GM10847 (cell line): ENCODE measurements around the gene TRIOBP.

Experiments used
- POLR2A ChIP-seq: IDR thresholded peaks from 2 replicates; pipeline ENCODE4 v1.6.1; 2011; ENCODE audit not compliant: insufficient read length; ENCODE audit errors: extremely low read depth

Gene TRIOBP

DNA sequence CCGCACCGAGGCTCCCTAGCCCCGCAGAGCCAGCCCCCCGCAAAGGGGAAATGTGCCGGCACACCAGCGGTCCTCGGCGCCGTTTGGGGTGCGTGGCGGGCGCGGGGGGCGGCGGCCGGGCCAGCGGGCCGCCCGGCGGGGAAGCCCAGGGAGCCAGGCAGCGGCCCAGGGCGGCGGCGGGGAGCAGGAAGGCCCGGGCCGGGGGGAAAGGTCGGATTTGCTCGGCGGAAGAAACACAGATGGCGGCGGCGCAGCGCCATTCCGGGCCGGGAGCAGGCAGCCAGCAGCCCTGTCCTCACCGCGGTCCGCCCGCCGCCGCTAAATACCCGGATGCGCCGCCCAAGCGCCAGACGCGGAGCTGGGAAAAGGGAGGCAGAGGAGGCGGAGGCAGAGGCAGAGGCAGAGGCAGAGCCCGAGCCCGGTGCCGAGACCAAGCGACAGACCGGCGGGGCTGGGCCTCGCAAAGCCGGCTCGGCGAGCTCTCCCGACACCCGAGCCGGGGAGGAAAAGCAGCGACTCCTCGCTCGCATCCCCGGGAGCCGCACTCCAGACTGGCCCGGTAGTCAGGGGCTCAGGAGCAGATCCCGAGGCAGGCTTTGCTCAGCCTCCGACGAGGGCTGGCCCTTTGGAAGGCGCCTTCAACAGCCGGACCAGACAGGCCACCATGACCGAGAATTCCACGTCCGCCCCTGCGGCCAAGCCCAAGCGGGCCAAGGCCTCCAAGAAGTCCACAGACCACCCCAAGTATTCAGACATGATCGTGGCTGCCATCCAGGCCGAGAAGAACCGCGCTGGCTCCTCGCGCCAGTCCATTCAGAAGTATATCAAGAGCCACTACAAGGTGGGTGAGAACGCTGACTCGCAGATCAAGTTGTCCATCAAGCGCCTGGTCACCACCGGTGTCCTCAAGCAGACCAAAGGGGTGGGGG lies 108.3 kb downstream of the TRIOBP start:
- TF ChIP-seq POLR2A: no peak

DNA sequence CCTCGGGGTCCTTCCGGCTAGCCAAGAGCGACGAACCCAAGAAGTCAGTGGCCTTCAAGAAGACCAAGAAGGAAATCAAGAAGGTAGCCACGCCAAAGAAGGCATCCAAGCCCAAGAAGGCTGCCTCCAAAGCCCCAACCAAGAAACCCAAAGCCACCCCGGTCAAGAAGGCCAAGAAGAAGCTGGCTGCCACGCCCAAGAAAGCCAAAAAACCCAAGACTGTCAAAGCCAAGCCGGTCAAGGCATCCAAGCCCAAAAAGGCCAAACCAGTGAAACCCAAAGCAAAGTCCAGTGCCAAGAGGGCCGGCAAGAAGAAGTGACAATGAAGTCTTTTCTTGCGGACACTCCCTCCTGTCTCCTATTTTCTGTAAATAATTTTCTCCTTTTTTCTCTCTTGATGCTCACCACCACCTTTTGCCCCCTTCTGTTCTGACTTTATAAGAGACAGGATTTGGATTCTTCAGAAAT lies 109.0 kb downstream of the TRIOBP start:
- no peak for TF ChIP-seq POLR2A

GRCh38 chr22:37806409-37807333 lies 109.8 kb downstream of the TRIOBP start:
- TF ChIP-seq POLR2A: no peak

DNA sequence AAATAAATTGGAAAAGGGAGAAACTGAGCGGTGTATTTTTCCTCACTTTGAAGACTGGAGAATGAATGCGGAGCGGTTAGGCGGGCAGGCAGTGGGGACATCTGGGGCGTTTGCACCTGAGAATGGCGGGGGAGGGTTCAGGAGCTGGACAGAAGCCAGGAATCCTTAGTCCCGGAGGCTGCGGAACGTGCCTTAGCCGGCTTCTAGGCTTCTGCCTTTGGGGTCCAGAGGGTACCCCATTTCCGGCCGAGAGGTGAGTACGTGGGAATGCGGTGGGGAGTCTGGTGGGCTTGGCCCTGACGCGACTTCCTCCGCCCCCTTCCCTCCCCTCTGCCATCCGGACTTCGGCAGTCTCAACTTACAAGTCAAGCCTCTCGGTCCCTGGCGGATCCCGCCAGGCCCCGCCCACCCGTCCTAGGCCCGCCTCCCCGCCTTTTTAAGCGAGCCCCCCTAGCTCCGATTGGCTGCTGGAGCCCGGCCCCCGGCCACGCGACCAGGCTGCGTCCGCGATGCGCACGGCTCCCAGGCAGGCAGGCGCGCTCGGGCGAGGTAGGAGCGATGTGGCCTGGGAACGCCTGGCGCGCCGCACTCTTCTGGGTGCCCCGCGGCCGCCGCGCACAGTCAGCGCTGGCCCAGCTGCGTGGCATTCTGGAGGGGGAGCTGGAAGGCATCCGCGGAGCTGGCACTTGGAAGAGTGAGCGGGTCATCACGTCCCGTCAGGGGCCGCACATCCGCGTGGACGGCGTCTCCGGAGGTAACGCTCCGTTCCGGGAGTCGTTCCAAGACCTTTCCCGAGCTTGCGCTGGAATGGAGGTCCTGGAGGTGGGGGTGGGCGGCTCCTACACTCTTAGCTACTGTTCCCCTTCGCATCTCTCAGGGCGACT lies 110.8 kb downstream of the TRIOBP start, which contains the start of gene GCAT:
GCAT (plus strand) TSS at position 525 of the 884 bp plus-strand sequence; CDS start at position 559, 34 bp downstream.
- peak; percentile 50 for TF ChIP-seq POLR2A

GRCh38 chr22:37808294-37808657 lies 111.4 kb downstream of the TRIOBP start:
- no peak for TF ChIP-seq POLR2A

DNA sequence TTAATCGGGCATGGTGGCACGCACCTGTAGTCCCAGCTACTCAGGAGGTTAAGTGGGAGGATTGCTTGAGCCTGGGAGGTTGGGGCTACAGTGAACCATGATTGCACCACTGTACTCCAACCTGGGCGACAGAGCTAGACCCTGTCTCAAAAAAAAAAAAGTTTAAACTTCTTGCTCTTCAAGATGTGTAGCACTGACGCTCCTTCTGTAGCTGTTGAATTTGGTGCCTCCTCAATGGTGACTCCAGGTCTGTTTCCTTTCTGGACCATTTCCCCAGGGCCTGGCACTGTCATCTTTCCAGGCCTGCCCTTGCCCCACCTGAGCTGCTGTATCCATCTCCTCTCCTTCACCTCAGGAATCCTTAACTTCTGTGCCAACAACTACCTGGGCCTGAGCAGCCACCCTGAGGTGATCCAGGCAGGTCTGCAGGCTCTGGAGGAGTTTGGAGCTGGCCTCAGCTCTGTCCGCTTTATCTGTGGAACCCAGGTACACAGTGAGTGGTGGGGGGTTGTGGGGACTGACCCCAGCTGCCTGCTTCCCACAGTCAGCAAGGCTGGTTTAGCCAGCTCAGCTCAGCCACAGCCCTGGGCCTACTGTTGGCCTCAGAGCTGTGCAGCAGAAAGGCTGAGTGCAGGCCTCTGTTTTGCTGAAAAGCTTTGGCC lies 113.0 kb downstream of the TRIOBP start:
- no peak for TF ChIP-seq POLR2A

- no peak for TF ChIP-seq POLR2A
Measured at GRCh38 chr22:37811867-37812266, 115.0 kb downstream of the TRIOBP start.

DNA sequence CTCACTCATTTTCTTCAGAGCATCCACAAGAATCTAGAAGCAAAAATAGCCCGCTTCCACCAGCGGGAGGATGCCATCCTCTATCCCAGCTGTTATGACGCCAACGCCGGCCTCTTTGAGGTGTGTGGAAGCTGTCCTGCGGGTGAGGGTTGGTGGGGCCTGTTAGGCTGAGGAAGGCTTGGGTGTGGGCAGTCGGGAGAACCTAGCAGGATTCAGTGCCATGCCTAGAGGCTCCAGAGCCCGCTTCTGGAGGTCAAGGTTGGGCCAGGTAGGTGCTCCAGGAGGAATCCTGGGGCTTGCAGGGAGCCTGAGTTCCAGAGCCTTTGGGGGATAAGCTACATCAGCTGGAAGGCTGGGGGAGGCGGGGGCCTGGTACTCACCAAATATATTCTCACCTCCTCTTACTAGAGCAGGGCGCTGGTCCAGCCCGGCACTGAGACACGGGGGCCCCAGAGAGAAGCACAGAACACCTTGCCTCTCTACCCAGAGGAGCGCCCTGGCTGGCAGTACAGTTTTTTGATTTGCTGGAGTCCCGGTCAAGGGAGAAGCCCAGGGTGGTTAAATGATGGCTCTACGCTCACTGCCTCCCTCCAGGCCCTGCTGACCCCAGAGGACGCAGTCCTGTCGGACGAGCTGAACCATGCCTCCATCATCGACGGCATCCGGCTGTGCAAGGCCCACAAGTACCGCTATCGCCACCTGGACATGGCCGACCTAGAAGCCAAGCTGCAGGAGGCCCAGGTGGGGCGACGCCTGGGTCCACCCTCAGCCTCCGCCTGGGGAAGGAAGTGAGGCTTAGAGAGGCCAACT lies 116.2 kb downstream of the TRIOBP start:
- TF ChIP-seq POLR2A: no peak

DNA sequence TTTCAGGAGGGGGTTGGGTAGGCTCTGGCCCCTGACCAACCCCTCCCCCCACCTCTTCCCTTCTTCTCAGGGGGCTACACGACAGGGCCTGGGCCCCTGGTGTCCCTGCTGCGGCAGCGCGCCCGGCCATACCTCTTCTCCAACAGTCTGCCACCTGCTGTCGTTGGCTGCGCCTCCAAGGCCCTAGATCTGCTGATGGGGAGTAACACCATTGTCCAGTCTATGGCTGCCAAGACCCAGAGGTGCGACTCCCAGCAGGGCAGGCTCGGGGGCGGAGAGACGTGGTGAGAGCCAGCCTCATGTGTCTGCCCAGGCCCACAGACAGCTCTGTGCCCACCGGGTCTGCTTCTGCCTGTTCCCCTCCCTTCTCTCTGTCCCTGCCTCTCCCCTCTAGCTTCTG lies 118.7 kb downstream of the TRIOBP start:
- TF ChIP-seq POLR2A: no peak

DNA sequence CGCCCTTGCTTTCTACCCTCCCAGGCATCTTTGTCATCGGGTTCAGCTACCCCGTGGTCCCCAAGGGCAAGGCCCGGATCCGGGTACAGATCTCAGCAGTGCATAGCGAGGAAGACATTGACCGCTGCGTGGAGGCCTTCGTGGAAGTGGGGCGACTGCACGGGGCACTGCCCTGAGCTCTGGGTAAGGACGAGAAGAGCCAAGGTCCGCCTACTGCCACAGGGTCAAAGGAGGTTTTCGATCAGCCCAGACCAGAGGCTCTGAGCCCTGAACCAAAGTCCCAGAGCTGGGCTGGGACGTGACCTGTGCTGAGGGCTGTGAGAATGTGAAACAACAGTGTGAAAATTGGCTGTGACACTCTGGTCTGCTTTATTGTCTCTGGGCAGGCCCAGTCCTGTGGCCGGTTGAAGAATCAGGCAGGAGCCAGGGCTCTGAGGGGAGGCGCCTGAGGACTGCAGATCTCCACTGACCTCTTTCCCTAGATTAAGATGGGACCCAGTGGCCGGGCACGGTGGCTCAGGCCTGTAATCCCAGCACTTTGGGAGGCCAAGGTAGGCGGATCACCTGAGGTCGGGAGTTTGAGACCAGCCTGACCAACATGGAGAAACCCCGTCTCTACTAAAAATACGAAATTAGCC lies 119.8 kb downstream of the TRIOBP start:
- no peak for TF ChIP-seq POLR2A

DNA sequence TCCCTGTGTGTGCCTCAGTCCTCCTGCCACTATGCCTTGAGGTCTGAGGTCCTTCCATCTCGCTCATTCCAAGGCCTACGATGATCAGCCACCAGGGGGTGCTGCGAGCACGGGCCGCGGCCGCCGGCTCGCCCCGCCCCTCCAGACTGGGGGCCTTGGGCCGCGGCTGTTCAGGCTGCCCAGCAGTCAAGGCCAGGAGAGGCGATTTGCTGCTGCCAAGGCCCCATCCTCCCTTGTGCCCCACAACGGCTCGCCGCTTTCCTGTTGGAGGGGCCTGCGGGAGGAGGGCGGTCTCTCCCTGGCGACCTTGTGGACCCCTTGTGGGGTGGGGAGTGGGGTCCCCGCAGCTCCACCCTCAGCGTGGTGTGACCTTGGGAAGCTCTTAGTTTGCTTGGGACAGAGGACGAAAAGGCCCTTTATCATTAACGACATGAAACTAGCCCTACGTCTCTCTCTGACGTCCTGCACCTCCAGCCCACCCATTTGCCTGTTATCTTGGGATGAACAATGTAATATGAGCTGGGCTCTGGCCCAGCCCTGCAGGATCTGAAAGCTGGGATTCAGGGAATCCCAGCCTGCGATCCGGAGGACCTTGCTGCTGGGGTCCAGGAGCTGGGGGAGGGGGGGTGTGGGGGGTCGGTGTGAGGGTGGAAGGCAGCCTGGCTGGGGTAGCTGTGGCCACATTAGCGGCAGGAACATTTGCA lies 121.0 kb downstream of the TRIOBP start:
- TF ChIP-seq POLR2A: no peak

GRCh38 chr22:37818409-37819104 lies 121.7 kb downstream of the TRIOBP start:
- no peak for TF ChIP-seq POLR2A
